ENCODE measurements around the gene PDE6B. TPM values are rescaled to one million over a fixed set of nuclear protein-coding genes. Genes with fewer than 3 reads are reported as not detected.

The PDE6B gene
- total RNA-seq, 1 experiment from 2014 or later, result 10.8 TPM

DNA sequence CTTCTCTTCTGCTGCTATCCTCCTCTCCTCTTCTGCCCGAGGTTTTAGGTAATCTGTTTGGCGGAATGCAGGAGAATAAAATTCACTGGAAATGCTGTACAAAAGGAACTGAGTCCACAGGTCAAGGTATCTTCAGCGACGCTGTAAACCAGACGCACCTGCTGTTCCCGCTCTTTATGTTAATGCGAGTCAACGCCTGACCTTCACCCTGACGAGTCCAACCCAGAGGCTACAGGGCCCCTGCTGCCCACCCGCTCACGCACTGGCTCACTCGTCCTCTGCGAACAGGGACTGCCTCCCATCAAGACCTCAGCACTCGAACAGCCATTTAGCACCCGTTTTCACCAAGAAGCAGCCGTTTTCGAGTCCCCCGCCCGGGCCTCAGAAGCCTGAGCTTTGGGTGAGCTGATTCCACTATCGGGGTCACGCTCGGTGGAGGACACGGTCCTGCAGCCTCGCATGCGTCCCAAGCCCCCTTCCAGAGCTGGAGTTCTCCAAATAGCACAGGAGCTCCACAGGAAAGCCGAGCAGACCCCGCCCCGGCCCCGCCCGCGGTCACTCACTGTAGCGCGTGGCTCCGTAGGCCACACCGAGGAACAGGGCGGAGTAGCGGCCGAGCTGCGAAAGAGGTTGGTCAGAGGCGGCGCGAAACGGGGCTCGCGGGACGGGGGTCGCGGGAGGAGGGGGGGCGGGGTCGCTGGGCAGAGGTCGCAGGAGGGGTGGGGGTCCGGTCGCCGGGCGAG, 48.1 kb downstream of the PDE6B start:
- Histone ChIP-seq H3K23me2 (ENCODE audit: insufficient read length, low read depth, low read length, poor library complexity, severe bottlenecking) (peaks cover 14% of the 10 kb centered on the region), H2BK12ac (ENCODE audit: insufficient read length, low read depth, low read length) (no peak overlapping the region), H3K23ac (ENCODE audit: insufficient read length, low read depth, low read length) (no peak overlapping the region), H4K91ac (ENCODE audit: insufficient read length, low read depth, low read length) (no peak overlapping the region), H2AFZ (ENCODE audit: low read length) (no peak overlapping the region), H3T11ph (ENCODE audit: low read length) (no peak overlapping the region), H2BK5ac (ENCODE audit: insufficient read length, low read length) (no peak overlapping the region), H3K27ac (ENCODE audit: insufficient read length, low read depth, low read length) (no peak overlapping the region), H4K5ac (ENCODE audit: insufficient read length, low read depth, low read length) (peak overlapping the region; percentile 64), H3K9ac (ENCODE audit: extremely low read depth, insufficient read length, low read length) (peak overlapping the region; percentile 92), H3K79me1 (ENCODE audit: insufficient read depth, low read depth, low read length, poor library complexity, severe bottlenecking) (peaks cover 3% of the 10 kb centered on the region), H3K4me1 (ENCODE audit: insufficient read depth, low read length) (0 out of 2 replicates have a peak, but pooled peaks cover 3% of the 10 kb centered on the region), H3K4me2 (ENCODE audit: insufficient read depth, insufficient read length, low read length) (peak overlapping the region; percentile 96), H2BK15ac (ENCODE audit: low read depth, low read length) (no peak overlapping the region), H4K20me1 (ENCODE audit: control insufficient read depth, insufficient read depth, insufficient read length) (peaks cover 4% of the 10 kb centered on the region), H2AK5ac (ENCODE audit: insufficient read length, low read length) (no peak overlapping the region), H4K8ac (replicated peaks; ENCODE audit: insufficient read length, low read depth, low read length) (peak overlapping the region; percentile 25), H3K14ac (ENCODE audit: insufficient read depth, low read length) (peak overlapping the region; percentile 84), H2BK120ac (ENCODE audit: low read depth, low read length, poor library complexity, severe bottlenecking) (no peak overlapping the region), H2BK20ac (ENCODE audit: low read depth, low read length, poor library complexity, severe bottlenecking) (no peak overlapping the region), H3K27me3 (ENCODE audit: insufficient read depth, low read length) (no peaks in the 10 kb centered on the region), H3K4ac (ENCODE audit: low read depth, low read length) (no peak overlapping the region; the same call in 1 of the 2 replicates), H3K56ac (ENCODE audit: insufficient read length, low read depth, low read length) (peak overlapping the region; percentile 85), H3K79me2 (ENCODE audit: insufficient read depth, low read length) (peaks cover 5% of the 10 kb centered on the region; the same call in 1 of the 2 replicates), H3K18ac (ENCODE audit: insufficient read length, low read depth, low read length) (peak overlapping the region; percentile 86), H3K9me3 (ENCODE audit: control insufficient read depth, low read depth, low read length) (no peaks in the 10 kb centered on the region)
- H3K4me3 Mint-ChIP-seq, result peak overlapping the region; percentile 93 to 96
- H3K36me3 Mint-ChIP-seq (ENCODE audit: insufficient read depth in 1 of 3, low read depth in 3 of 3), result peaks cover 21 to 31% (median 29%) of the 10 kb centered on the region in 3 experiments
- TF ChIP-seq, protein P1, sequence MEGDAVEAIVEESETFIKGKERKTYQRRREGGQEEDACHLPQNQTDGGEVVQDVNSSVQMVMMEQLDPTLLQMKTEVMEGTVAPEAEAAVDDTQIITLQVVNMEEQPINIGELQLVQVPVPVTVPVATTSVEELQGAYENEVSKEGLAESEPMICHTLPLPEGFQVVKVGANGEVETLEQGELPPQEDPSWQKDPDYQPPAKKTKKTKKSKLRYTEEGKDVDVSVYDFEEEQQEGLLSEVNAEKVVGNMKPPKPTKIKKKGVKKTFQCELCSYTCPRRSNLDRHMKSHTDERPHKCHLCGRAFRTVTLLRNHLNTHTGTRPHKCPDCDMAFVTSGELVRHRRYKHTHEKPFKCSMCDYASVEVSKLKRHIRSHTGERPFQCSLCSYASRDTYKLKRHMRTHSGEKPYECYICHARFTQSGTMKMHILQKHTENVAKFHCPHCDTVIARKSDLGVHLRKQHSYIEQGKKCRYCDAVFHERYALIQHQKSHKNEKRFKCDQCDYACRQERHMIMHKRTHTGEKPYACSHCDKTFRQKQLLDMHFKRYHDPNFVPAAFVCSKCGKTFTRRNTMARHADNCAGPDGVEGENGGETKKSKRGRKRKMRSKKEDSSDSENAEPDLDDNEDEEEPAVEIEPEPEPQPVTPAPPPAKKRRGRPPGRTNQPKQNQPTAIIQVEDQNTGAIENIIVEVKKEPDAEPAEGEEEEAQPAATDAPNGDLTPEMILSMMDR (conservative IDR thresholded peaks at IDR 0.05), result no peak
- H3K9me3 Mint-ChIP-seq, result no peaks in the 10 kb centered on the region; a peak in 1 of 5 replicates
- peak overlapping the region; percentile 44 to 98 (median 90); a peak in 5 of 7 replicates for H3K27ac Mint-ChIP-seq
- DNase-seq, result no peak
- peaks cover 6 to 11% of the 10 kb centered on the region in 2 experiments for H3K4me1 Mint-ChIP-seq
- H3K27me3 Mint-ChIP-seq (ENCODE audit: low read depth), result peaks cover 6% of the 10 kb centered on the region
- whole genome bisulfite sequencing (ENCODE audit: extremely low coverage, insufficient read length, low lambda C conversion rate), result no CpG with 5 or more reads among the region's 55 CpGs

Measured in H9 (cell line).